GM18526 (cell line): ENCODE results near the gene DCBLD1.

ENCODE experiments used
- POLR2A ChIP-seq: IDR thresholded peaks from 3 replicates; pipeline ENCODE4 v1.6.1; 2011; ENCODE audit not compliant: insufficient read length; ENCODE audit errors: extremely low read depth

DCBLD1 gene

GRCh38 chr6:117506180-117506835 is 23.8 kb downstream of the DCBLD1 start:
- no peak for TF ChIP-seq POLR2A

- no peak for TF ChIP-seq POLR2A
These were observed 24.4 kb downstream of the DCBLD1 start for GRCh38 chr6:117506907-117507306.

- TF ChIP-seq POLR2A: no peak
These were observed 26.0 kb downstream of the DCBLD1 start for GRCh38 chr6:117508450-117508971.

GRCh38 chr6:117509021-117509420 is 26.5 kb downstream of the DCBLD1 start:
- no peak for TF ChIP-seq POLR2A

GRCh38 chr6:117512056-117512828 is 29.8 kb downstream of the DCBLD1 start:
- TF ChIP-seq POLR2A: no peak

GRCh38 chr6:117512987-117513573 is 30.6 kb downstream of the DCBLD1 start:
- TF ChIP-seq POLR2A: no peak

GRCh38 chr6:117513778-117514365 is 31.4 kb downstream of the DCBLD1 start:
- TF ChIP-seq POLR2A: no peak

GRCh38 chr6:117514655-117515054 is 32.2 kb downstream of the DCBLD1 start:
- TF ChIP-seq POLR2A: no peak

- TF ChIP-seq POLR2A: no peak
These were observed 32.9 kb downstream of the DCBLD1 start for GRCh38 chr6:117515326-117515725.

- no peak for TF ChIP-seq POLR2A
These were observed 36.4 kb downstream of the DCBLD1 start for GRCh38 chr6:117518870-117519269.

GRCh38 chr6:117520603-117521395 is 38.3 kb downstream of the DCBLD1 start:
- no peak for TF ChIP-seq POLR2A

- no peak for TF ChIP-seq POLR2A
These were observed 39.5 kb downstream of the DCBLD1 start for GRCh38 chr6:117521791-117522502.

GRCh38 chr6:117525607-117526006 is 43.1 kb downstream of the DCBLD1 start:
- no peak for TF ChIP-seq POLR2A
